ENCODE data around the gene TAS1R3.

TAS1R3 gene

GRCh38 chr1:1371364-1371745, 40.3 kb downstream of the TAS1R3 start:
- Histone ChIP-seq H3K36me3 (ENCODE audit: control insufficient read depth in 1 of 2, insufficient read depth in 2 of 2, low read length in 2 of 2) (peaks cover 0 to 7% of the 10 kb centered on the region in 2 donors), H3K4me1 (ENCODE audit: control insufficient read depth in 1 of 2, insufficient read depth in 2 of 2, low read length in 2 of 2) (peaks cover 18 to 33% of the 10 kb centered on the region in 2 donors), H3K27me3 (ENCODE audit: control insufficient read depth in 1 of 2, insufficient read depth in 2 of 2, low read length in 2 of 2) (no peaks in the 10 kb centered on the region), H3K27ac (ENCODE audit: low read depth, low read length) (no peak overlapping the region), H3K9ac (ENCODE audit: low read depth in 1 of 2, low read length in 2 of 2) (no peak overlapping the region), H3K9me3 (ENCODE audit: control insufficient read depth in 1 of 2, low read length in 2 of 2) (peaks cover 0 to 8% of the 10 kb centered on the region in 2 donors), H3K4me3 (ENCODE audit: low read depth in 1 of 2, low read length in 2 of 2) (no peak overlapping the region)

- peaks cover 0 to 7% of the 10 kb centered on the region in 2 donors for H3K36me3 ChIP-seq (ENCODE audit: control insufficient read depth in 1 of 2, insufficient read depth in 2 of 2, low read length in 2 of 2)
- no peak overlapping the region for H3K9ac ChIP-seq (ENCODE audit: low read depth in 1 of 2, low read length in 2 of 2)
- H3K4me3 ChIP-seq (ENCODE audit: low read depth in 1 of 2, low read length in 2 of 2), result no peak overlapping the region
- peaks cover 0 to 2% of the 10 kb centered on the region in 2 donors for H3K9me3 ChIP-seq (ENCODE audit: control insufficient read depth in 1 of 2, low read length in 2 of 2)
- no peak overlapping the region for H3K27ac ChIP-seq (ENCODE audit: low read depth, low read length)
- H3K4me1 ChIP-seq (ENCODE audit: control insufficient read depth in 1 of 2, insufficient read depth in 2 of 2, low read length in 2 of 2), result peaks cover 18 to 33% of the 10 kb centered on the region in 2 donors
- H3K27me3 ChIP-seq (ENCODE audit: control insufficient read depth in 1 of 2, insufficient read depth in 2 of 2, low read length in 2 of 2), result no peaks in the 10 kb centered on the region
Measured at GRCh38 chr1:1371746-1372711, 40.9 kb downstream of the TAS1R3 start.

- H3K27ac ChIP-seq (ENCODE audit: low read depth, low read length), result no peak overlapping the region
- no peaks in the 10 kb centered on the region for H3K9me3 ChIP-seq (ENCODE audit: control insufficient read depth in 1 of 2, low read length in 2 of 2)
- no peak overlapping the region for H3K9ac ChIP-seq (ENCODE audit: low read depth in 1 of 2, low read length in 2 of 2)
- H3K27me3 ChIP-seq (ENCODE audit: control insufficient read depth in 1 of 2, insufficient read depth in 2 of 2, low read length in 2 of 2), result no peaks in the 10 kb centered on the region
- H3K4me1 ChIP-seq (ENCODE audit: control insufficient read depth in 1 of 2, insufficient read depth in 2 of 2, low read length in 2 of 2), result peaks cover 18 to 33% of the 10 kb centered on the region in 2 donors
- H3K36me3 ChIP-seq (ENCODE audit: control insufficient read depth in 1 of 2, insufficient read depth in 2 of 2, low read length in 2 of 2), result peaks cover 0 to 7% of the 10 kb centered on the region in 2 donors
- peak overlapping the region in 1 of 2 donors; percentile 84 for H3K4me3 ChIP-seq (ENCODE audit: low read depth in 1 of 2, low read length in 2 of 2)
Measured at GRCh38 chr1:1373051-1373814, 42.2 kb downstream of the TAS1R3 start.

- Histone ChIP-seq H3K27ac (ENCODE audit: low read depth, low read length) (no peak overlapping the region), H3K27me3 (ENCODE audit: control insufficient read depth in 1 of 2, insufficient read depth in 2 of 2, low read length in 2 of 2) (no peaks in the 10 kb centered on the region), H3K9me3 (ENCODE audit: control insufficient read depth in 1 of 2, low read length in 2 of 2) (no peaks in the 10 kb centered on the region), H3K9ac (ENCODE audit: low read depth in 1 of 2, low read length in 2 of 2) (peak overlapping the region; percentile 79 to 89), H3K36me3 (ENCODE audit: control insufficient read depth in 1 of 2, insufficient read depth in 2 of 2, low read length in 2 of 2) (peaks cover 0 to 7% of the 10 kb centered on the region in 2 donors), H3K4me3 (ENCODE audit: low read depth in 1 of 2, low read length in 2 of 2) (peak overlapping the region; percentile 83 to 84), H3K4me1 (ENCODE audit: control insufficient read depth in 1 of 2, insufficient read depth in 2 of 2, low read length in 2 of 2) (peaks cover 18 to 33% of the 10 kb centered on the region in 2 donors)
Measured at GRCh38 chr1:1373815-1374588, 42.9 kb downstream of the TAS1R3 start.

- peaks cover 18 to 33% of the 10 kb centered on the region in 2 donors for H3K4me1 ChIP-seq (ENCODE audit: control insufficient read depth in 1 of 2, insufficient read depth in 2 of 2, low read length in 2 of 2)
- H3K27ac ChIP-seq (ENCODE audit: low read depth, low read length), result peak overlapping the region; percentile 81
- peak overlapping the region; percentile 79 to 89 for H3K9ac ChIP-seq (ENCODE audit: low read depth in 1 of 2, low read length in 2 of 2)
- no peaks in the 10 kb centered on the region for H3K27me3 ChIP-seq (ENCODE audit: control insufficient read depth in 1 of 2, insufficient read depth in 2 of 2, low read length in 2 of 2)
- peaks cover 0 to 7% of the 10 kb centered on the region in 2 donors for H3K36me3 ChIP-seq (ENCODE audit: control insufficient read depth in 1 of 2, insufficient read depth in 2 of 2, low read length in 2 of 2)
- H3K9me3 ChIP-seq (ENCODE audit: control insufficient read depth in 1 of 2, low read length in 2 of 2), result no peaks in the 10 kb centered on the region
- H3K4me3 ChIP-seq (ENCODE audit: low read depth in 1 of 2, low read length in 2 of 2), result peak overlapping the region; percentile 83 to 84
Measured at GRCh38 chr1:1374589-1374928, 43.5 kb downstream of the TAS1R3 start.

GRCh38 chr1:1374929-1375662, 44.0 kb downstream of the TAS1R3 start, which contains the start of gene AURKAIP1:
TSS of gene AURKAIP1 (minus strand) at chr1:1375207. CDS start at chr1:1374756, 451 bp downstream.
- peak within 1 kb of the TSS; percentile 83 to 84 for H3K4me3 ChIP-seq (ENCODE audit: low read depth in 1 of 2, low read length in 2 of 2)
- H3K27me3 ChIP-seq (ENCODE audit: control insufficient read depth in 1 of 2, insufficient read depth in 2 of 2, low read length in 2 of 2), result no peaks in the 10 kb centered on the region
- peak within 1 kb of the TSS; percentile 79 to 89 for H3K9ac ChIP-seq (ENCODE audit: low read depth in 1 of 2, low read length in 2 of 2)
- H3K9me3 ChIP-seq (ENCODE audit: control insufficient read depth in 1 of 2, low read length in 2 of 2), result no peaks in the 10 kb centered on the region
- H3K4me1 ChIP-seq (ENCODE audit: control insufficient read depth in 1 of 2, insufficient read depth in 2 of 2, low read length in 2 of 2), result peaks cover 18 to 33% of the 10 kb centered on the region in 2 donors
- H3K27ac ChIP-seq (ENCODE audit: low read depth, low read length), result peak within 1 kb of the TSS; percentile 81
- peaks cover 0 to 7% of the 10 kb centered on the region in 2 donors for H3K36me3 ChIP-seq (ENCODE audit: control insufficient read depth in 1 of 2, insufficient read depth in 2 of 2, low read length in 2 of 2)

- Histone ChIP-seq H3K36me3 (ENCODE audit: control insufficient read depth in 1 of 2, insufficient read depth in 2 of 2, low read length in 2 of 2) (peaks cover 0 to 7% of the 10 kb centered on the region in 2 donors), H3K27me3 (ENCODE audit: control insufficient read depth in 1 of 2, insufficient read depth in 2 of 2, low read length in 2 of 2) (no peaks in the 10 kb centered on the region), H3K9me3 (ENCODE audit: control insufficient read depth in 1 of 2, low read length in 2 of 2) (no peaks in the 10 kb centered on the region), H3K4me3 (ENCODE audit: low read depth in 1 of 2, low read length in 2 of 2) (no peak overlapping the region), H3K9ac (ENCODE audit: low read depth in 1 of 2, low read length in 2 of 2) (no peak overlapping the region), H3K27ac (ENCODE audit: low read depth, low read length) (no peak overlapping the region), H3K4me1 (ENCODE audit: control insufficient read depth in 1 of 2, insufficient read depth in 2 of 2, low read length in 2 of 2) (peaks cover 14 to 28% of the 10 kb centered on the region in 2 donors)
Measured at GRCh38 chr1:1376551-1377226, 45.6 kb downstream of the TAS1R3 start.

GRCh38 chr1:1377540-1378205, 46.6 kb downstream of the TAS1R3 start:
- Histone ChIP-seq H3K9ac (ENCODE audit: low read depth in 1 of 2, low read length in 2 of 2) (no peak overlapping the region), H3K27ac (ENCODE audit: low read depth, low read length) (no peak overlapping the region), H3K4me1 (ENCODE audit: control insufficient read depth in 1 of 2, insufficient read depth in 2 of 2, low read length in 2 of 2) (peaks cover 9 to 20% of the 10 kb centered on the region in 2 donors), H3K36me3 (ENCODE audit: control insufficient read depth in 1 of 2, insufficient read depth in 2 of 2, low read length in 2 of 2) (peaks cover 0 to 7% of the 10 kb centered on the region in 2 donors), H3K9me3 (ENCODE audit: control insufficient read depth in 1 of 2, low read length in 2 of 2) (no peaks in the 10 kb centered on the region), H3K4me3 (ENCODE audit: low read depth in 1 of 2, low read length in 2 of 2) (no peak overlapping the region), H3K27me3 (ENCODE audit: control insufficient read depth in 1 of 2, insufficient read depth in 2 of 2, low read length in 2 of 2) (no peaks in the 10 kb centered on the region)

Measured in duodenal mucosa (tissue), 2 donors.